GM18517 (cell line): ENCODE results near the gene ELMO2.
"Not testable (repeated sequence)": the region's sequence is repeated elsewhere in the genome, so short reads cannot be mapped to it uniquely, and the experiment has no call there.

Experiments used
- ATAC-seq: cut with Tn5 transposase; IDR thresholded peaks from one replicate; pipeline ENCODE4 v1.9.1; 2021; ENCODE audit warnings: mild to moderate bottlenecking, moderate library complexity; ENCODE audit not compliant: unreplicated experiment

Gene ELMO2

DNA sequence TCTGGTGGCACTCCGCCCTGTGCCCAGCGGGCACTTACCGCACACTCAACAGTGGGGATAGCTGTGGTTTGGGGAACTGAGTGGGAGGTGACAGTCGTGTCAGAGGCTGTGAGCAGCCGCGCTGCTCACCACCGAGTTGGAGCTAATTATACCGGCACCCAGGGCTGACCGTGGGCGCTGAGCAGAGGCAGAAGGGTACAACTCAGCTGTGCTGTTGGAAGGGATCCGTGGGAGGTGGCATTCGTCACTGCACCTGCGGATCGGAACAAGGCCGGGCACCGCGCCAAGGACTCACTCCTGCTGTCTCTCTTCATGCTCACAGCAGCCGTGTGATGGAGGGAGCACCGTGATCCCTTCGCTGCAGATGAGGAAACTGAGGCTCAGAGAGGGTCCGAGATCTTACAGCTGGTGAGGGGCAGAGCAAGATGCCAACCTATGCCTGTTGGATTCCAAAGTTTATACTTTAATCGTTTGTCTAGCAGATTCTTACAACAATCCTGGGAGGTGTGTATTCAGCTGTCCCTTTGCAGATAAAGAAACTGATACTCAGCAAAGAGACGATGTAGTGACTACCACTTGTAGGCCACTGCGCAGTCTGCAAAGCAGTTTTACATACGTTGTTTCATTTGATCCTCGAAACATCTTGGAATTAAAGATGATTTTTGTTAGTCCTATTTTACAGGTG lies 713 bp upstream of the ELMO2 start:
- peak; percentile 38 for ATAC-seq

DNA sequence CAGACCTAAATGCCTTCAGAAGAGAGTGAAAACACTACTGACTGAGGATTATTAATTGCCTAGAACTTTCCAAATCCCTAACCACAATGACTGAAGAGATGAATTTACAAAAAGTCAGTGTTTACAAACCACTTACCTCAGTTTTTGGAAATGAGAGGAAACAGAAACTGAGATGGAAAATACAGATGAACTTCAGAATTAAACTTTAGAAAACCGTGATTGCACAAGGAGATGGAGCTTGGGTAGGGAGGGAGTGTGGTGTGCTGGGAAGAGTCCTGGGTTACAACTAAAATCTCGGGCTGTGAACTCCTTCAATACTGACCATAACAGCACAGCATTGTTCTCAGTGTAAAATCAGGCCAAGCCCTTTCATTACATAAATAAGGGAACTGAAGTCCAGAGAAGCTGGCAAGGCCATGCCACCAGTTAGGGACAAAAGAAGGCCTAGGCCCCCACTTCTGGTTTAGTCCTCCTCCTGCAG lies 4.0 kb downstream of the ELMO2 start:
- ATAC-seq, result no peak

DNA sequence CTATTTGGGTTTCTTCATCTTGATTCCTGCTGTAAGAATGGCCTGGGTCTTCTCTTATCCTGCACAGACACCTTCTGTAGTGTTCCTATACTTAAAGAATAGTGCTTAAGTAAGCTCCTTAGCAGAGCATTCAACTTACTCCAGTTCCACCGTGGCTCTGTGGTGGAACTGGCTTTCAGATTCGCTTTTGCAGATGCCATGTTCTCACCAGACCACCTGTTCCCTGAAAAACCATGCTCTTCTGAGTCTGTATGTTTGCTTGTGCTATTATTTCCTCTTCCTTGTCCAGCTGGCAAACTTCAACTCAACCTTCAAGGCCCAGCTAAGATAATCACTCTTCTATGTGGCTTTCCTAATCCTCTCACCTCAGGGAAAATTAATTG lies 4.9 kb downstream of the ELMO2 start:
- ATAC-seq, result no peak

- ATAC-seq, result no peak
Measured at GRCh38 chr20:46400828-46401477, 5.5 kb downstream of the ELMO2 start.

- ATAC-seq, result no peak
Measured at GRCh38 chr20:46400253-46400652, 6.2 kb downstream of the ELMO2 start.

- no peak for ATAC-seq
Measured at GRCh38 chr20:46399401-46399800, 7.0 kb downstream of the ELMO2 start.

GRCh38 chr20:46398963-46399362 lies 7.5 kb downstream of the ELMO2 start:
- ATAC-seq, result no peak

- ATAC-seq, result no peak
Measured at GRCh38 chr20:46396052-46396740, 10.2 kb downstream of the ELMO2 start.

DNA sequence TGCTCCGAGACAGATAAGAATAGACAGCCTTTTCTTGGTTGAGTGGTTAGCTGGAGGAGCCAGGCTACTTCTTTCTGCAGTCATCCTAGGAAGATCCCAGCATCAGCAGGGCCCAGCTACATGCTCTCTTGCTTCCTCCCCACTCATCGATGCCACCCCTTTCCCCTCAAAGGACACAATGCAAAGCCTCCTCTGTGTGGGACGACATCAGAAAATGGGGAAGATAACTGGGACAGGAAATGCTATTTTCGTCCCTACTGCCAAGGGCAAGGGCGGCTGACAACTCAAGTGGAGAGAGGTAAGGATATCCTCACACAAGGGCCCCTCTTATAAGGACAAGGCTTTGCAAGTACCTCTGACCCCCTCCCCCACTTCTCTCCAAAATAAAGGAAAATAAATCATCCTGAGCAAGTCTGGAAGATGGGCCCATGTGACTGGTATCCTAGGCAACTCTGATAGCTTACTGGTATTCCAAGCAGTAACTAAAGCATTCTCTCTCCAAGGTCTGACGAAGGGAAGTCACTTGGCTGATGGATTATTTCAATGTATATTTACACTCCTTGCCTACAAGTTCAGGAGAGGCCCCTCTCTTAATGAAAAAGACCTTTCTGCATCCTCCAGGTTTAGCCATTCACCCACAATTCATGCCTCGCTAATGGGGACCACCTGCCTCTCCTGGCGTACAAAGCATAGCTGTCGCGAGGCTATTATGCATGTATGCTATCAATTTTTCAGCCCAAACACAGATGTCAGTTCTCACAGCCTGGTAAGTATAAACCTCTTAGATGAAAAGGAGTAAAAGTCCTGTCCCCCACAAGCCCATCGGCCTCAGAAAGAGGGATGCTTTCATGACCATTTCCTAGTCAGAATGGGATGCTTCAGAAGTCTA lies 11.3 kb downstream of the ELMO2 start:
- ATAC-seq, result no peak

DNA sequence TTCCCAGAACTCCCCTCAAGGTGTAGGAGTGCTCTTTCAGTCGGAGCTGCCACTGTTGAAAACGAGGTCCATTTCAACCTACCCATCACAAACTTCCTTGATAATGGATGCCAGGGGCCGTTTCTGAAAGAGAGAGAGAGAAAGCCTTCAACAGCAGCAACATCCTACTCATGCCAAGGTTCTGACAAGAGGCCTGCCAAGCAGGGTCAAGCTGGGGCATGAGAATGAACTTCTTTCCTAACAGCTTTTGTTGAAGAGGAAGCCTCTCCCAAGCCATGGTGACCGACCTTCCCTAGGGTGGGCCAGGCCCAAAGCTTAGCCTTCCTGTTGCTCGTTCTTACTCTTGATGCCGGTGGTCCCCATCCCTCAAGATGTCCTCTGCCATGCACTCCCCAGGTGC lies 12.4 kb downstream of the ELMO2 start:
- no peak for ATAC-seq

DNA sequence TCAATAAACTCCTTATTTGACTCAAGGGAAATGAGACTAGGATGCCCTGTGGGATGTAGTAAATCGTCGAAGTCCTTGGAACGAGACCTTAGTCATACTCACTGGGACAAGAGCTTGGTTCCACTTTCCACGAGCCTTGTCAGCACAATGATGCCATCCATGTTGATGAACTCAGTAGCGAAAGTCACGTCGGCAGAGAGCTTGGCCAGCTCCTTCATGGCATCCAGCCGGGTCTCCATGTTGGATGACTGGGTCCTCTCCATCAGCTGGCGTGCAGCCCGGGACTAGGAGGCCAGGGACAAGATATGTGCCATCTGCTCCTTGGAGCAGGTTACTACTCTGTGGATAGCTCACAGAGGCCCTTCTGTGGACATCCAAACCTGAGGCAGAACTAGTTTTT lies 17.5 kb downstream of the ELMO2 start:
- ATAC-seq, result no peak

GRCh38 chr20:46388201-46388836 lies 18.1 kb downstream of the ELMO2 start:
- ATAC-seq, result no peak

GRCh38 chr20:46387054-46387453 lies 19.4 kb downstream of the ELMO2 start:
- ATAC-seq, result not testable (repeated sequence)

DNA sequence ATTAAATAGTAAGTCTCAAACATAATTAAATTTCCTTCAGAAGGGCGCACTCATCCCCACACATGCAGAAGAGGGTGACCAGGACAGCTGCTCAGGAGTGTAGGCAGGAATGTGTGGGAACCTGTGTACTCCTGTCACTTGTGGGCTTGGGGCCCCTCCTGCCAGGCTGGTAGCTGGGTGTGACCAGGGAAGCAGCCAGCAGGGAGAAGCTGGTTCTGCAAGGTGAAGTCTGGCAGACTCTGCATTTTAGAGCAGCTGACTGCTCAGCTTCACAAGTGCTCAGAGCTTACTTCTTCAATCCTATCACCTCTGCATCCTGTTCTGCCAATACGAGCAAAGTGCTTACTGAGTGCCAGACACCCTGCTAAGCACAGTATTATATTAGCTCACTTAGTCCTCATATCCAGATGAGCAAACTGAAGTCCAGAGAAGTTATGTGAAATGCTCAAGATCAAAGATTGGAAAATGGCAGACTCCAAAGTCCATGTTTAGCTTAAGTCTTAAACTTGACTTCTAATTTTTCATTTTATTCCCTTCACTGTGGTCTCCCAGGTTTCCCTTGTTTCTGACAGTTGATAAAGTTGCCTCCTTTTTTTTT lies 27.9 kb downstream of the ELMO2 start:
- ATAC-seq, result no peak

- no peak for ATAC-seq
Measured at GRCh38 chr20:46377518-46377917, 28.9 kb downstream of the ELMO2 start.

GRCh38 chr20:46376196-46376785 lies 30.1 kb downstream of the ELMO2 start:
- no peak for ATAC-seq

- ATAC-seq, result no peak
Measured at GRCh38 chr20:46375771-46376170, 30.6 kb downstream of the ELMO2 start.

GRCh38 chr20:46374383-46374782 lies 32.0 kb downstream of the ELMO2 start:
- no peak for ATAC-seq

- ATAC-seq, result no peak
Measured at GRCh38 chr20:46371656-46372055, 34.8 kb downstream of the ELMO2 start.

DNA sequence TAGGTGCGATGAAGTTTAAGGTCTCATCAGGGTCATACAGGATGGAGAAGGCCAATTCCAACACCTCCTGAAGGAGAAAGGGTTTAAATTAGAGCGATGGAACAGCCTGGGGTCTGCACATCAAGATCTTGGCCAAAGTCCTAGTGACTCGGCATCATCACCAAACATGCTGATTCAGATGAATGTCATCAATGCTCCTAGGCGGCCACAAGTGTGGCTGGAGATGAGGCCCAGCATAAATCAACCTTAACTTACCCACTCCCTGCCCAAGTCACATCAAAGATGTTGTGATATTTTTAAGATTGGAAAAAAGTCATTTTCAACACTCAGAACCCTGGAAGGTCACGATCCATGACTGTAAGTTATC lies 37.5 kb downstream of the ELMO2 start:
- ATAC-seq, result no peak
